ENCODE measurements around the gene MAP7D1.
A peak's percentile ranks its signal among the peaks of the same experiment; 100 is the strongest.

The MAP7D1 gene

DNA sequence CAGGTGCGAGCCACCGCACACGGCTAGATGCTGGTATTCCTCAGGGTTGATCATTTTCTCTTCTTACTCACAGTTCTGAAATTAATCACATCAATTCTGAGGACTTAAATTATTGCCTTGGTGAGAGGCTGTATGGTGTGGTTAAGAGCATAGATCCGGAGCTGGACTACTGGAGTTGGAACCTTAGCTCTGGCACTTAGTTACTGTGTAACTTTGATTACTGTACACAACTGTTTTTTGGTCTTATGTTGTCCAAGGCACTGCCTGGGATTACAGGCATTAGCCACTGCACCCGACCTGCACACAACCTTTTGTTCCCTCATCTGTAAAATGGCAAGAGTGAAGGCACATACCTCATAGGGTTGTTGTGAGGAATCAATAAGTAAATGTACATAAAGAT lies 42.7 kb downstream of the MAP7D1 start:
- no peak overlapping the region for H3K27ac ChIP-seq
- TF ChIP-seq, protein P1, sequence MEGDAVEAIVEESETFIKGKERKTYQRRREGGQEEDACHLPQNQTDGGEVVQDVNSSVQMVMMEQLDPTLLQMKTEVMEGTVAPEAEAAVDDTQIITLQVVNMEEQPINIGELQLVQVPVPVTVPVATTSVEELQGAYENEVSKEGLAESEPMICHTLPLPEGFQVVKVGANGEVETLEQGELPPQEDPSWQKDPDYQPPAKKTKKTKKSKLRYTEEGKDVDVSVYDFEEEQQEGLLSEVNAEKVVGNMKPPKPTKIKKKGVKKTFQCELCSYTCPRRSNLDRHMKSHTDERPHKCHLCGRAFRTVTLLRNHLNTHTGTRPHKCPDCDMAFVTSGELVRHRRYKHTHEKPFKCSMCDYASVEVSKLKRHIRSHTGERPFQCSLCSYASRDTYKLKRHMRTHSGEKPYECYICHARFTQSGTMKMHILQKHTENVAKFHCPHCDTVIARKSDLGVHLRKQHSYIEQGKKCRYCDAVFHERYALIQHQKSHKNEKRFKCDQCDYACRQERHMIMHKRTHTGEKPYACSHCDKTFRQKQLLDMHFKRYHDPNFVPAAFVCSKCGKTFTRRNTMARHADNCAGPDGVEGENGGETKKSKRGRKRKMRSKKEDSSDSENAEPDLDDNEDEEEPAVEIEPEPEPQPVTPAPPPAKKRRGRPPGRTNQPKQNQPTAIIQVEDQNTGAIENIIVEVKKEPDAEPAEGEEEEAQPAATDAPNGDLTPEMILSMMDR (IDR thresholded peaks at IDR 0.05): no peak
- no peak for TF ChIP-seq ZFX (IDR thresholded peaks at IDR 0.05; ENCODE audit: borderline replicate concordance)

- peak overlapping the region; percentile 72 for H3K27ac ChIP-seq
- TF ChIP-seq, protein P1 (IDR thresholded peaks at IDR 0.05): no peak; the same call in 1 of the 2 replicates
- TF ChIP-seq ZFX (IDR thresholded peaks at IDR 0.05; ENCODE audit: borderline replicate concordance): no peak
Observed at GRCh38 chr1:36199934-36200741, 44.2 kb downstream of the MAP7D1 start.

GRCh38 chr1:36203027-36203553 lies 47.1 kb downstream of the MAP7D1 start:
- no peak overlapping the region for H3K27ac ChIP-seq
- TF ChIP-seq ZFX (IDR thresholded peaks at IDR 0.05; ENCODE audit: borderline replicate concordance): no peak
- TF ChIP-seq, protein P1 (IDR thresholded peaks at IDR 0.05): no peak

DNA sequence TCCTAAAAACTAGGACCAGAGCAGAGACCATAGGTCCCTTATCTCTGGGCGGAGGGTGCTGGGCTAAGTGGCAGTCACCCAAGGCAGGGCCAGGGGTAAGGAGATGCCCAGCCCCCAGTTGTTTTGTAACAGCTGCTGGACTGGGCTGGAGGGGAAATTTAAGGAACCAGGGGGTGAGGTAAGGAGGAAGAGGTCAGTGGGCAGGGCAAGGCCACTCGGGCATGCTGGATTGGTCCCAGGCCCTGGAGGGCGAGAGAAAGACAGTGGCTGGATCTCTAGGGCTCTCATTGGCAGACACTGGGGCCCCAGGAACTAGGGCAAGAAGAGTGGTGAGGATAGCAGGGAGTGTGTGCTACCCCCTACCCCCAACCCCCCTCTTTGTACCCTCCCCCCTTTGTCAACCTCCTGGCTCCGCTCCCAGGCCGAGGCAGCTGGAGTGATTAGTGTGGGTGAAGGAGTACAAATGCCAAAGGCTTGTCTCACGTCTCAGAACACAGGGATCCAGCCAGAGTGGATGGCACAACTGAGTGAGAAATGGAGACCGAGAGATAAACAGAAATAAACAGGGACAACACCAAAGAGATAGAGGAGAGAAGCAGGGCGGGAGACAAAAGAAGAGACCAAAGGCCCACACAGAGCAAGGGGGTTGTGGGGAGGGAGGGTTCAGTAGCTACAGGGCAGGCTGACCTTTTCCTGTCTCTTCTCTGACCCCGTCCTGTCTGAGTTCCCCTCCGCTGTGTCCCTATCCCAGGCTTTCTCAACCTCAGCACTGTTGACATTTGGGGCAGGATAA lies 47.8 kb downstream of the MAP7D1 start:
- TF ChIP-seq ZFX (IDR thresholded peaks at IDR 0.05; ENCODE audit: borderline replicate concordance): no peak
- TF ChIP-seq, protein P1 (IDR thresholded peaks at IDR 0.05): no peak
- no peak overlapping the region for H3K27ac ChIP-seq

DNA sequence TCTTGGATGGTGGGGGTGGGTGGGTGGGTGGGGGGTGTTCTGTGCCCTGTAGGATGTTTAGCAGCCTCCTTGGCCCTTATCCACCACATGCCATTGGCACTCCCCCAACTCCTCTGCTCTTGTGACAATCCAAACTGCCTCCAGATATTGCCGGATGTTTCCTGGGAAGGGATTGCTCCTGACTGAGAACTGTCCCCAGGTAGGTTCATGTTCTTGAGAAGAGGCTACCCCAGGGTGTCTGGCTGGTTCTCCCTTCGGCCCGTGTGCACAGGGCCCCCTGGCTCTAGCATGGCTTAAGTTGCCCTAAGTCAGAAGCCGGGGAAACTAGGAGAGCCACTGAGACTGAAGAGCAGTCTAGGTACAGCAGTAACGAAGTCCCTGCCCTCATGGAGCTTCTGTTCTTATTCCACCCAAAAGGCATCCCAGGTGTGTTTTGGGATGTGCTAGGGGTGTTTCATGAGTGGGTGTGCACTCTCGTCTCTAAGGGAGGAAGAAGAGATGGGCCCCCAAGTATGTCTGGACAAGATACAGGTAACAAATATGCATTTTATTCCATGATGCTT lies 48.5 kb downstream of the MAP7D1 start:
- no peak for TF ChIP-seq ZFX (IDR thresholded peaks at IDR 0.05; ENCODE audit: borderline replicate concordance)
- TF ChIP-seq, protein P1 (IDR thresholded peaks at IDR 0.05): no peak
- no peak overlapping the region for H3K27ac ChIP-seq

DNA sequence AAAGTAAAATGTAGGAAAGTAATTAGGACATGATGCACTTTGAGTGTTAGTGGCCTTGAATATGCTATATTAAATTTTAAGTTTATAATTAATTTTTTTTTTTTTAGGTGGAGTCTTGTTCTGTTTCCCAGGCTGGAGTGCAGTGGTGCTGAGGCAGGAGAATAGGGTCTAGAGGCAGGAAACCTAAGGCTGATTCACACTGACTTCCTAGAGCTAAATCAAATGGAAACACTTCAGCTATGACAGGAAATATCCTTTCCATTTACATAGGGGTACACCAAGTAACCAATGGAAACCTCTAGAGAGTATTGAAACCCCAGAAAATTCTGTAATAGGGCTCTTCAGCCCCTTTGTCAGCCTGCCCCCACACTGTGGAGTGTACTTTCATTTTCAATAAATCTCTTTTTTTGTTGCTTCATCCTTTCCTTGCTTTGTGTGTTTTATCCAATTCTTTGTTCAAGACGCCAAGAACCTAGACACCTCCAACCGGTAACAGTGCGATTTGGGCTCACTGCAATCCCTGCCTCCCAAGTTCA lies 50.4 kb downstream of the MAP7D1 start:
- H3K27ac ChIP-seq: no peak overlapping the region
- TF ChIP-seq ZFX (IDR thresholded peaks at IDR 0.05; ENCODE audit: borderline replicate concordance): no peak
- TF ChIP-seq, protein P1 (IDR thresholded peaks at IDR 0.05): no peak
